Cerebellar nuclear complex (tissue), 1 donor: ENCODE results near the gene HAO1.

Experiments
- DNase-seq, 2 experiments: peaks; one replicate each; lab custom pipeline; 2025; lab: John Stamatoyannopoulos, UW

Gene HAO1

DNA sequence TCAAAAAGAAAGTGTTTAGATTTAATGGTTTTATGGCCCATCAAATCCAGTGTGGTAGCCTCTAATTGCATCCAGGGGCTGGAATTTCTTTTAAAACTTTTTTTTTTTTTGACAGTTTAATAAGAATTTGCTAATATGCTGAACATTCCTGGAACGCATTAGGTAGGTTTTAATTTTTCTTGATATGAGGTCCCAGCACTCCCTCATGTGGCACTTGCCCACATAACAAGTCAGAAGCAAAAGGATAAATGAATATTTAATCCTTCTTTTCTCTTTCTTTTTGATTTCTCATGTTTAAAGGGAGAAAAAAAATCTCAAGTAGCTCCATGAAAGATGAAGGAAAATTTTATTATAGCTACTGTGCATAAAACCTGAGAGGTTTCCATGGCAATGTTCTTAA is 13.5 kb downstream of the HAO1 start:
- no peak for DNase-seq

DNA sequence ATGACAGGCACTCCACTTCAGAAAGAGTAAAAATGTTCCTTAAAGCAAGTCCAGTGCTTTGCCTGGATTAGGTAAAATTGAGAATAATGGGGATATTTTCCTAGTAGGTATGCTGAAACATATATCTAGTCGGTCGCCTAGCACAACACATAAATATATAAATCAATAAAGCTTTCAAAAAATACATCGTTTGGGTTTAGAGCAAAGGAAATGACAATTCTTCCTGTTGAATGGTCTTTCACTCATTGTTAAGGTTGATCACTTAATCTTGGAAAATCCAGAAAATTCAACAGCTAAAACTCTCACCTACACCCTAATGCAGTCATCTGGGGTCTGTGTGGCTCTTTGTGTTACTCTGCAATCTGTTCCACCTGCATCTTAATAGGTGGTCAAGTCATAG is 13.9 kb downstream of the HAO1 start:
- DNase-seq, result no peak

DNA sequence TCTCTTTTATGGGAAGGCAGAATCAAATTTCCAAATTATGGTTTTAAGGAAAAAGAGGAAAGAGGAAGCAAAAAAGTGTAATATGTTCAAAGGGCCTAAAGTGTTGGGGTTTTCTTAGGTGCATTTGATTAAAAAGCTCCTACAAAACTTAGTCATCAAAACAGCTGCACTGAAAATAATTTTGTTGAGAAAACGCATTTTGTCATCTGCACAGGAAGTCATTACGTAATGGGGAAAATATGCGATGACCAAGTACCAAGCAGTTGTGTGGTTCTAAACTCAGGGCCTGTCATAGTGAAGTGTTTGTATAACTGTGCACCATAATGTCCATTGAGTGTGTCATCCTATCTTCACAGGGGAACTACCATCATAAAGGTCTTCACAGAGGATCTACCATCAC is 15.6 kb downstream of the HAO1 start:
- no peak for DNase-seq

DNA sequence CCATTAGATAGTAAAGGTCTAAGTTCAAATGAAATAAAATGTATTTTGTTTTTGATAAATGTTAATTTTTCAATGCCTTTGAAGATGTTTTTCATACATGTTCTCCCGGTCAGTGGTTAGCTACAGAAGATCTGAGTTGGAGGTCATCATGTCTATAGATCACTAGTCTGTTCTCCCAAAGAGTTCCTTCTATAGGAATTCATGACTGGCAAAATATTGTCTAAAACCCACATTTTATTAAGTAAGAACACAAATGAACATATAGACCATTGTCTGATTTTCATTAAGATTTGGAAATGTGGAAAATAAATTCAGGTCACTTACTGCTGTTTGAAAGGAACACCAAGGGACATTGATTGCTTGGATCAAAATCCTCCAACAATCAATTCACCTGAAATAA is 23.6 kb downstream of the HAO1 start:
- DNase-seq, result no peak

DNA sequence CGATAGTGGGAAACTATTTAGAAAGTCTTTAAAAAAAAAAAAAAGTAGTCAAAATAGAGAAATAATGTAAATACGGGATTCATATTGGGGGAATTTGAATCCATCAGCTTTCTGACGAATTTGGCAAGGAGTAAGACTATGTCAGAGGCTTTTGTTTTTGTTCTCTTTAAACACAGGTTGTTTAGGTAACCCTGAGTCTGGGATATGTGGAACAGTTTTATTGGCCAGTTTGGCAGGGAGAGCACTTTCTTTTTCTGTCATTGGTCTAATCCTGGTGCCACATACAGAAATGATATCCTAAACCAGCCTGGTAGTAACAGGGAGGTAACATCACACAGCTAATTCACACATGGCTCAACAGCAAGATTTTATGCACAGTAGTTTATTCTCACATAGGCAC is 27.7 kb downstream of the HAO1 start:
- no peak for DNase-seq

DNA sequence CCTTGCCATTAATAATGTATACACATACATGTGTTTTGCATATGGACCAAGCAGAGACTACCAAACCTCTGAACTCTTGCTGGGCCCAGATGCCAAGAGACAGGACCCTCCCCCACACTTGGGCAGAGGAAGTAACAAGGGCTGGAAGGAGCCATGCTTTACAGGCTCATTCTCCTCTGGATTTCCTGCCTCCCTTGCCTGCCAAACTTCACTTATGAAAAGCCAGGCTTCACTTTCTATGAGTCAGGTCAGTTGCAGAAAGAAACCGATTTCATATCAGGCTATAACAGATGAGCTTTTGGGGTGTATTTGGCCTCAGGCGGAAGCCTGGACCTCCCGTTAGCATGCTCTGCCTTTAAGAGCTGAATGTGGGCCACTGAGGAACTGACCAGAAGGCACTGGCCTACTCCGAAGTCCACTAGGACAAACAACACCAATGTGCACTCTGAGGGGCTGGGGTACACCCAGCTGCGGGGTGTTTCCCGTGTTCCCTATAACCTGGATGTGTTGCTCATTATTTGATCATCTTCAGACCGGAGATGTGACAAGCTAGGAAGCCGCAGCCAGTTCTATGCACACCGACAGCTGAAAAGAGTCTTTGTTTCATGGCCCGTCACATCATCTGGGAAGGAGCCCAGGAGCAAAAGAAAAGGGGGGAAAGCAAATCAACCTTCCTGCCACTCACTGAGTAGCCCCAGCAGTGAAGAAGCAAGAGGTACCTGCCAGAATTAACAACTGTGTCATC is 28.5 kb downstream of the HAO1 start:
- DNase-seq, result no peak

DNA sequence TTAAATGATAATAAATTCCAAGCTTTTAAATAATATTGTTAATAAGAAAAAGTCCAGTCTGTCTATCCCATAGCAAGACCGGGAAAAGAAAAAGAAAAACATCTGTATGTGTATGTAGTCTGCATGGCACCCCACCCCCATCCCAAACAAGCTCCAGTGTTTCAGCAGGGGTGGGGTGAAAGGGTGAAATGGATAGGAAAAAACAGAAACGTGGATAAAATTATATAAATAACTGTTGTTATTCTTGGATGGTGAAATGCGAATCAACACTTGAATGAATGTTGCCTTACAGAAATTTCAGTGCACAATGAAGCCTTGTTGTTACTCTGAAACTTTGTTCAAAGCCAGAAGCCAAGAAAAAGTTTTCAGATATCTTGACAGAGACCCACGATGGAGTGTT is 31.4 kb downstream of the HAO1 start:
- no peak for DNase-seq

DNA sequence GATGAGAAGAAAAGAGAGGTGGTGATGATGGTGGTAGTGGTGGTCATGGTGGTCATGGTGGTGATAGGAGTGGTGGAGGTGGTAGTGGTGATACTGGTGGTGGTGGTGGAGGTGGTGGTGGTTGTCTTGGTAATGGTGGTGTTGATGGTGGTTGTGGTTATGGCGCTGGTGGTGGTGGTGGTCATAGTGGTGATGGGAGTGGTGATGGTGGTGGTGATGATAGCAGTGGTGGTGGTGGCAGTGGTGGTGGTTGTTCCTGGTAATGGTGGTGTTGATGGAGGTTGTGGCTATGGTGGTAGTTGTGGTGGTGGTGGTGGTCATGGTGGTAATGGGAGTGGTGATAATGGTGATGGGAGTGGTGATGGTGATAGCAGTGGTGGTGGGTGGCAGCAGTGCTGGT is 36.8 kb downstream of the HAO1 start:
- DNase-seq, result no peak

DNA sequence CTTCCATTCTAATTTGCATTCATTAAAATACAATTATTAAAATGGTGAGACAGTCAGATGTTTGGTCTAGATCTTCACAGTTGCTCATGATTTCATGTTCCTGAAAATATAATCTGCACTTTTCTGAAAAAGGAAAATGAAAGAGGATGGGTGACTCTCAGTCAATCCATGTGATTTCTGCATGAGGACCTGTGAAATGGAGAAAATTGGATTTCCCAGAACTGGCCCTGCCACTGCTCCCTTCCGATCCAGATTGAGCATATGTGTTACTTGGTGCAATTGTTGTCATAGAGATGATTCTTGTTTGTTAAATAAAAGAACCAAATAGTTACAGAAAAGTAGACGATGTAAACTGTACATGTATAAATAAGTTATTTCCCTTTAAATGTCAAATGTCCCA is 37.4 kb downstream of the HAO1 start:
- DNase-seq, result no peak

DNA sequence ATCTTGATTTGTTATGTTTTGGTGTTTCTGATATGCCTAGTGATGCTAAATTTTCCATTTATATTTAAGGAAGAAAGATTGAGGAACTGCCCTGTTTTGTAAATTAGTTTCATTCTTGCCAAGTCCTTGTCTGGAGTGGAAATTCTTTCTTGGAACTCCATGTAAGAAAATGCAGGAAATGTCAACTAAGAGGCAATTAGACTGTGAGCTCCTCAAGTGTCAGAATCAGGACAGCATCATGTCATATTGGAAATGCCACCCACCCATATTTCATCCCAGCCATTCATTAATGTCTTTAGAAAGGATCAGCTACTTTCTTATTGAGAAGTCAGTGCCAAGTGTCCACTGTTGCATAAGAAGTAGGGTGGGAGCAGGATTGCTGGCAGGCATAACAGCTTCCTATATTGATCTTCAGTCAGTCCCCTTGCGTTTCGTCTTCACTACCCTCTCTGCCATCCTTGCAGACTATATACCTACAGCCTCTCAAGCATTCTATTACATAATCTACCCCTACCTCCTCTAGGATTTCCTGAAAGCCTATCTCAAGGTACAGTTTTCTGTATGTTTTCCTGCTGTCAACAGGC is 42.4 kb downstream of the HAO1 start:
- no peak for DNase-seq

DNA sequence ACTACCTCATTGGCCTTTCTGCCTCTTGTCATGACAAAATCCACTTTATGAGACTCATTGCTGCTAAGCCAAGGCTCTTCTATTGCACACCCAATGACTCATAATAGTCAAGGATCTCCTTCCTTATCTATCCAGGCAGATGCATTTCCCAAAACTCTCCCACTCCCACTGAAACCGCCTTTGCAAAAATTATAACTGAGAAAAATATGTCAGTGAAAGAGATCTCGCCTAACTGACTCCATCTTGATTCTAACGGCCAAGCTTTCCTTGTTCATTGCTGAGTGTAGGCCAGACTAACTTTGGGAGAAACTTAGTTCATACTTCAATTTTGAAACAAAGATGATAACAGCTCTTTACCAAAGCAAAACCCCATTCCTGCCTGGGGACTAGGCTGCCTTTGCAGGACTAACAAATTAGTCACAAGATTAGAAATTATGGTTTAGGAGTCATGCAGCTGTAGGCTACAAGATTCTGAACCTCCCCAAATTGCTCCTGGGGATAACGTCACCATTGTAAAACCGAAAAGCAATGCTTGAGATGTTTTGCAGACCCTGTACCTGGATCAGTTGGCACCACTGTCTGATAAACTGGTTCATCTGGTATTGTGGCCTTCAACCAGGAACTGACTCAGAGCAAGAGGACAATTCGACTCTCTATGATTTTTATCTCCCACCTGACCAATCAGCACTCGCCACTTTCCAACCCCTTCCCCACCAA is 47.1 kb downstream of the HAO1 start:
- DNase-seq, result no peak

DNA sequence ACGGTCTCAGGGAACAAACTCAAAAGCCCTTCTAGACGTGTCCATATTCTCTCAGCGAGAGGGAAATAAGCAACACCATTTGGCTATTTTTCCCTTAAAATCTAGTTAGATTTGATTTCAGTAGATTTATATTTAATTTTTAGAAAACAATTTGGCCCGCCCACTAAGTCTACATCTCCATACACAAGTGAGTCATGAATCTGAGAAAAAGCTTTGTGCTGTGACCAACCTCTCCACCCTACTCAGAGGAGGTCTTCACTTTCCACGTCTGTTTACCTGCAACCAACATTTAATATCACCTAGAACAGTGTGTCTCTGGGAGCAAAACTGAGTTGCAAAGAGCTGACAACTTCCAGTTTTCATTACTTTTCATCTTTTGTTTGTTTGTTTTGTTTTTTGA is 48.6 kb downstream of the HAO1 start:
- no peak for DNase-seq

DNA sequence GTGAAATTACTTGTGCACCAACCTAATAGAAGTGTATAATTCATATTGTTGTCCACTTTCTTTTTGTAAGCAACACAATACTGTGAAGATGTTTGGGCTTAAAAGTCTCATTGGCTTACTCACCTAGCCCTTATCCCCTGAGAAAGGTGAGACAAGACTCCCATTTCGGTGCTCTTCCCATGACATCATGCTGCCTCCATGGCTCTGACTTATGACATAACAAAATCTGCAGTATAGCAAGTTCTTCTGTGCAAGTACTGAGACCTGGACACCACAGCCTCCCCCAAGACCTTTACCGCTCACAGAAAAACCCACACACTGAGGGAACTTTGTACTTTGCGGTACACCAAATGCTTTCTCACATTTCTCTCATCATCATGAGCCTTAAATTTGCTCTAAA is 50.5 kb downstream of the HAO1 start:
- no peak for DNase-seq

DNA sequence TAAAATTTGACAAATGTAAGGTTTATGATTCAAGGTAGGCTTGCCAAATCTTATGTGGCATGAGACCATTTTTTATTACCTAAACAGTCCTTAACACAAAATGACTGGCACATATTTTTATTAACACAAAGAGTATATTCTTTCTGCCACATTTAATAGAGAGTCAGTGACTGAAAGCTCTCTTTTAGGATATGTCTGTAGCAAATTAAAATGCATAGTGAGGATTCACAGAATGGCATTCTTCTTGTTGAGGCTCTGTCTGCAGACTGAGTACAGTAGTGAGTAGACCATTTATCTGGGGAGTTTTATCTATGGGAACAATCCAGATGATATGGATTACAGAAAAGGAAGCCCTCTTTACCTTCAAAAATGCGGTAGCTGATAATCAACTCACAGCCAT is 56.5 kb downstream of the HAO1 start:
- DNase-seq, result no peak

DNA sequence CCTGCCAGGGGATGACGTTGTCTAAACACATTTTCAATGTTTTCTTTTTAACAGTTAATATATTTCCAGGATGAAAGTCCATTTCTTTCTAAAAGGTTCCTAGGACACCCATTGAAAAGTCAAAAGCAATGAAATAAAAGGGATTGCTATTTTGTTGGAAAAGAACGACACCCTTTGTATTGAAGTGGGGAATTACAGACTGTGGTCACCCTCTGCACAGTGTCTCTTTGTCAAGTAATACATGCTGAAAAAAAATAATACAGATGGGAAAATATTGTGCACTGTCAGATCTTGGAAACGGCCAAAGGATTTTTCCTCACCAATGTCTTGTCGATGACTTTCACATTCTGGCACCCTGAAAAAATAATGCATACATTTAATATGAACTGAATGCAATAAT is 56.9 kb downstream of the HAO1 start:
- no peak for DNase-seq

DNA sequence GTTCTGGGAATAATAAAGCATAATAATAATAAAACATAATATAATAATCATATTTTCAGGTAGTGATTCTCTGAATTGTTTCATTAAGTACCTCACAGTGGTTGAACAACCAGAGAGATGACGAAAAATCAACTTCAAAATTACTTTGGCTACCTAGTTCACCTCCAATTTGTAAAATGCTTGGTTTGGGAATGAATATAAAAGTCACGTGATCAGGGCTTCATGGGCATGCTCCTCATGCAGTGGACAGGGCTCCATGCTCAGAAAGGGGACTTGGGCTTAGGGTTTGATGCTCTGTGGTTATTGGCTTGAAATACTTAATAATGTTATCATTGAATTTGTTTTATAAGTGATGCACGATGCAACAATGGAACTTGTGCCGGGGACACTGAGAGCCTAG is 58.2 kb downstream of the HAO1 start:
- no peak for DNase-seq

DNA sequence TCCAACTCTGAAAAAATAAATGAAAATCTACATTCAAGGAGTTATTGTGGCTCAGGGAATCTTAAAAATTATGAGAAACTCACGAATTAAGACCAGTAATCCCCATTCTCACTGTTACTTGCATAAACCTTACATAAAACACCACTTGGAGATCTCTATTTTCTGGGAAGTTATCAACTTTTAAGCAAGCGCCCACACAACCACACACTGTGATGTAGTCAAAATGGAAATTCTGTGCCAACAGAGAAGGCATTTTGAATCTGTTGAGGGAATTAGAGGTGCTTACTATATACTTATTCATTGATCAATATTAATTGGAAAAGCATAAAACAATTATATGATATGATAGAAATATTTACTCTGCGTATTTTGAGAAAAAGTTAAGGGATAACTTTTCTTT is 58.7 kb downstream of the HAO1 start:
- no peak for DNase-seq

DNA sequence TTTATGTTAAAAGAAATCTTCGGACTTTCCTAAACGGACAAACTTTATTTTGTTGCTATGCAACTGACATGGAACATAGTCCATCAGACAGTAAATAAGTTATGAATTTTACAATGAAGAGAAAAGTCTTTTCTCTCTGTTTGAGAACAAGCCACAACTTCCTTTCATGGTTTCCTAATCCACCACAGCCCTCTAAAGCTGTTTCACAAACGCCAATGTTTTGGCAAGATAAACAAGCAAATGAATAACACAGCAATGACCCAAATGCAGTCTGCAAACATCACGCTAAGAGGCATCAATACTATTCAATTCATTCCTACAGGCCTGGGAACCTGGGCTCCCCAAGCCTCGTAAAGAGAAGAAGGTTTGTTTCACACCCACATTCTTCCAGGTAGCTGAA is 60.4 kb downstream of the HAO1 start:
- DNase-seq, result no peak

DNA sequence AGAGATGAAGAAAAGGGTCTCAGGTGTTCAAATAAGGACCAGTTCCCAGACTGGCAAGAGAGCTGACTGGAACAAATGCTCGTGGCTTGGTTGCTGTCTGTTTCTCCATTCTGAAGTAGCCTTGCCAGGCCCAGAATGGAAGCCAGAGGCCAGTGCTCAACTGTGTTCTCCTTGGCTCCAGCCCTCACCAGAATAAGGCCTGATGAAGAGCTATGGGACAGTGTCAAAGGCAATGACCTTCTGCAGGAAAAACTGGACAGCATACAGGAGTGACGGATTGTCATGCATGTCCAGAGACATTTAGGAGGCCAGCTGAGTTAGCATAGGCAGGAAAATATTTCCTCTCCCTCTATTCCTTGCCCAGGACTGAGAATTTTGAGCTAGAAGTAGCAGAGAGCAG is 72.2 kb downstream of the HAO1 start:
- no peak for DNase-seq

DNA sequence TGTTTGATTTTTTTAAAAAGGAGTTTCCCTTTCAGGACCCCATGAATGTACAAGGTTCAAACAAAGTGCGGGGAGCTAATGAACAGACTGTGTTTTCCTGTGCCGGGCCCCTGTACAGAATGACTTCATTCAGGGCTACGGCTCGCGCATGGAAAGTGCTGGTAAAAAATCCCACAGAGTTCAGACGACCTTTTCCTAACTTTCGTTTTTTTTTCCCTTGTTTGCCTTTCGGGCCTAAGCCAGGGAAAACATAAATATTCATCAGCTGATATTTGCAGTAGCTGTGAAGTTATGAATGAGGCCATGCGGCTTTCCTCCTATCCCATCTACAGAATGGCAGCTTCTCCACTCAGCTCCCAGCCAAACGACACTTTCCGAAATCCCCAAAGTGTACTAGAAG is 74.0 kb downstream of the HAO1 start:
- no peak for DNase-seq

DNA sequence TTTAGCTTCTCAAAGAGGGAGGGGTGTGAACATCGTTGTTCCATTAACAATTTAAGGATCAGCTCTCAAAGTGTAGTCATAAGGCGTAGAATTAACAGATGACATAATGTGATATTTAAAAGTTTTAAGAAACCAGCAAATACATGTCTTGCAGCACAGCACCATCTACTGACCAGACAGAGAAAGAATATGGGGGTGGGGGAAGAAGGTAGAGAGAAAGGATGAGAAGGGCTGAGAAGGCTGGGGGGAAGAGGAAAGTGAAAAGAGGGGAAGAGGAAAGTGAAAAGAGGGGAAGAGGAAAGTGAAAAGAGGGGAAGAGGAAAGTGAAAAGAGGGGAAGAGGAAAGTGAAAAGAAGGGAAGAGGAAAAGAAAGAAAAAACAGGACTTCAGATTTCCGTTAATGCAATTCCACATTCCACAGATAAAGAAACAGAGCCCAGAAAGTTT is 80.9 kb downstream of the HAO1 start:
- no peak for DNase-seq

DNA sequence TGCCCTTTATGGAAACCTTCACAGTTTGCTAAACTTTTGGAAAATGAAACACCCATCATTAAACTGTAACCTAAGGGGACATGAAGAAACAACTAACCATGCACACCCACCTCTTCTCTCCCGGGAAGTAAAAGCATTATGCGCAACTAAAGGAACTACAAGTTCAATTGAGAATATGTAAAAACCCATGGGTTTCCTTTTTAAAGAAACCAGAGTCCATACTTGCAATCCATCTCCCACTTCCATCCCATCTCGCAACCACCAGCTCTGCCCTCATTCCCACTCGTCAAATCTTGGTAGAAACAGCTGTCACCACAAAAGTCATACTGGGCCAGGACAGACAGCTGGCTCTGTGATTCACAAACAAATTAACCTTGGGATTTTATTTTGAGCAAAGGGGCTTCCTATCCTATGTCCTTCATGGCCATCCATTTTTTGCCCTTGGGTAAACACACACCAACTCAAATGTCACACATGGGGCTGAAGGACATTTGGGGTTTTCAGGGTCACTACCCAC is 81.5 kb downstream of the HAO1 start:
- no peak for DNase-seq

DNA sequence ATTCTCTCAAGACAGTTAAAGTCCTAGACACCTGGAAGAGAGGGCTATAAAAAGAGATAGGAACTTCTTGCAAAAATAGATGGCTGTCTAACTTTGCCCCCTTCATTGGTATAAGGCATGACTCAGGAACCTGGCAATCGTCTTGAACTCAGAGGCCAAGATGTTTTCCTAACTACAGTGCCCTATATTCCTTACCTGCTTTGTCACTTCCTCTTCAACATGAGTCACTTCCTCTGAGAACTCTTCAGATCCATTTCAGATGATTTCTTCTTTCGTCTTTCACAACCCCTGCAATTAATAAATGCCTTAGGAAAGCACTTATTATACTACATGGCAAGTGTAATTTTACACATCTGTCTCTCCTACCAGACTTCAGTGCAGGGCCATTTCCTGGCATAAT is 83.5 kb downstream of the HAO1 start:
- DNase-seq, result no peak
